ENCODE data around the gene VSTM4.

DNA sequence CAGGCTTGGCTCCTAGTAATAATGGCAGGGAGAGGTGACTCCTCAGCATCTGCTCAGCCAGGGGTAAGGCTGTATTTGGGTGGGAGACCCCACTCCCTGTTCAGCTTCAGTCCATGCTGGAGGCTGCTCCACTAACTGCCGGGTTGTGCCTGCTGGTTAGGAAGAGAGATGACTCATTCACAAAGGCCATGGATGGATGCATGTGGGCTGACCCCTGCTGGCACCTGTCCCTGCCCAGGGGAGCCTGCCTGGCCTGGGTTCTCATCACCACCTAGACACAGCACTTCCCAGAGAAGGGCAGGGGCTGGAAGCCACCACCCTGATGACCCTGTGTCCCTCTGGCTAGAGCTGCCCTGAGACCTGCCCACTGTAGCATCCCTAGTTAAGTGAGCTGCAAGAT lies 59.0 kb downstream of the VSTM4 start:
- TF ChIP-seq TAF1 (IDR thresholded peaks at IDR 0.05; ENCODE audit: low read depth, low read length) (no peak), POU2F2 (IDR thresholded peaks at IDR 0.05; ENCODE audit: low read depth, low read length) (no peak), POLR2AphosphoS5 (IDR thresholded peaks at IDR 0.05; ENCODE audit: low read depth, low read length) (no peak), POLR2A (IDR thresholded peaks at IDR 0.05; ENCODE audit: low read depth, low read length) (no peak)
